Bone marrow (tissue), 2 donors: ENCODE data around the gene HOTAIR.
A peak's percentile ranks its signal among the peaks of the same experiment; 100 is the strongest.

ENCODE experiments used
- DNase-seq, 2 donors: peaks; one replicate each; lab custom pipeline; 2025; lab: John Stamatoyannopoulos, UW

The HOTAIR gene

DNA sequence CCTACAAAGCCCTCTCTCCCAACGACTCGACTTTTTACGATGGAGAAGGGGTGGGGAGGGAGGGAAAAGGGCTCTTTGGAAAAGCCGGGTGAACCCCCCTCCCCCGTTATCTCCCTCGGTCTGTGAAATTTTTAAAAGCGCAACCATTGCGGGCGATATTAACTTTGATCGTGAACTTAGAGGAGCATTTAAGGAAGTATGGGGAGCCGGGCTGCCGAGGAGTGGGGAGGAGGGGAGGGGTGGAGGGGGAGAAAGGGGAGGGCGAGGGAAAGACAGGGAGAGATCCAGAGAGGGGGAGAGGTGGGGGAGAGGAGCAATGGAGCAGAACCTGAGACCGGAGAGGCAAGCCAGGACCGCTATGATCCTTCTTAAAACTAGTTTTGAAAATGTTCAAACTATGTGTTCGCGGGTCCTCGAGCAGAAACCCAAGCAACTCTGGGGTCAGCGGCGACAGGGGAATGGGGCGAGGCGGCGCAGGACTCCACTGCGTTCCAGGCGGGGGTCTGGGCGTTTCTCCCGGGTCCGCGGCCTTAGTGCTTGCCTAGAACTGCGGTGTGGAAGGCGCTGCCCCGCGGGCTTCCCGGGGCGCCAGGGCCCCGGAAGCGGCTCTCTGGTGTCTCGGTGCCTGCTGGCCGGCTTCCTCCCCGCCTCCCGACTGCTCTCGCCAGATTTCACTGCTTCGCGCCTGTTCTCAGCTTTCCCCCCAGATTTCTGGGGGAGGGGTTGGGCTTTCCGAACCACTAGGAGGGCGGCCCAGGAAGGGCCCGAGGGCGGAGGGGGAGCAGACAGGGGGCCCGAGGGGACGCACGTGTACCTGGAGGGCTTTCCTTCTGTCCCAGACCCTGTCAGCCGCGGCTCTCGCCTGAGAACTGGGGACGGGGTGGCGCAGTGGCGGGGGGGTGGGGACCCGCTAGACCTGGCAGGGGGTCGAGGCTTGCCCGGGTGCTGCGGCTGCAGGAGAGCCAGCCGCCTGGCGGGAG, at the start of gene HOTAIR:
Gene HOTAIR (minus strand): TSS at position 871 of the 980 bp plus-strand sequence.
- DNase-seq: peak in 1 of 2 donors; percentile 41

DNA sequence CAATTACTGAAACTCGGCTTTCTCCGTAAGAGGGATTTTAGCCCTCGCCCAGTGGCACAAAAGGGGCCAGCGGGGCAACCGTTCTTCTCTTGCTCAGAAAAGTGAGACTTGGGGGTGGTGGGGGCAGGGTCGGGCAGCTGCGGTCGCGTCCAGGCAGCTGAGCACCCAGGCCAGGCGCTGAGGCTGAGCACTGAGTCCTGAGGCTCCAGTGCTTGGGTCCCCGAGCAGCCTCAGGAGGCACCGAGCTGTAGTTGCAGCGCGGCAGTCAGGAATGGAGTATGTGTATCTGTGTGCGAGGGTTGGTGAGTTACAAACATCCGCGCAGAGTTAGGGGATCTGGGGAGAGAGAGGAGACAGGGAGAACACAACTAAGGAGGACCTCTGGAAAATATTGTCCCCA, 49.4 kb upstream of the HOTAIR start:
- no peak for DNase-seq

DNA sequence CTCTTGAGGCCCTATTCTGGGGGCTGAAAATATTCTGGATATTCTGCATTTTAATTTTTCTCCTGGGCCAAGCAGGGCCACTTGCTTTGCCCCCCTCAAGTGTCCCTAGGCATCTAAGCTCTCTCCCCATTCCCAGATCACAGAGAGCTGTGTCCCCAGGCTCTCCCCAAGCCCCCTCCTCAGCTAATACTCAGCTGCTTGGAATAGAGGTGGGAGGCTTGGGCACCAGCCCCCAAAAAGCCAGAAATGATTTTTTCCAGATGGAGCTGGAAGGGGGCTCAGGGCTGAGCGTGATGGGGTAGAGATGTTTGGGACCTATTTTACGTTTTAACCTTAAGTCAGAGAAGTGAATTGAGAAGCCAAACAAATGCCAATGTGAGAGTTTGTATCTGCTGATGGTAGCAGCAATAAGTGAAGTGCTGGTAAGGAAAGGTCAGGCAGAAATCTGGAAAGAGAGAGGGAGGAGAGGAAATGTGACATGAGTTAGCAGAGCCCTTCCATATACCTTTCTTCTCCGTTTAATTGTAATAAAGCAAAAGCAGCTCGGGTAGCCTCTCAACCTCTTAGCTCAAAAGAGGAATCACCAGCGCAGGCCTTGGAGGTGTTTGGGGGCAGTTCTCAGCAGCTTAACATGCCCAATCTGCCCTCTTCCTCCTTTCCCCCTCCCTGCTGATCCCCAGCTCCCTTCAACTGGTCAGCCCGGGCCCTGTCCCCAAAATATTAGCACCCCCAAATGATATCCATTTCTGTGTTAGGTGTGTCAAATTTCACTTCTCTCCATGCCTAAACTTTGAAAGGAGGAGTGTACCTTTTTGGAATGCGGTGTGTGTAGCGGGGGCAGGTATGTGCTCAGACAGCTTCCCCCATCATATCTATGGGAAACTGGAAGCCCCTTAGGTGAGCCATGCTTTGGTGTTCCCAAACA, 48.5 kb upstream of the HOTAIR start:
- DNase-seq: no peak

DNA sequence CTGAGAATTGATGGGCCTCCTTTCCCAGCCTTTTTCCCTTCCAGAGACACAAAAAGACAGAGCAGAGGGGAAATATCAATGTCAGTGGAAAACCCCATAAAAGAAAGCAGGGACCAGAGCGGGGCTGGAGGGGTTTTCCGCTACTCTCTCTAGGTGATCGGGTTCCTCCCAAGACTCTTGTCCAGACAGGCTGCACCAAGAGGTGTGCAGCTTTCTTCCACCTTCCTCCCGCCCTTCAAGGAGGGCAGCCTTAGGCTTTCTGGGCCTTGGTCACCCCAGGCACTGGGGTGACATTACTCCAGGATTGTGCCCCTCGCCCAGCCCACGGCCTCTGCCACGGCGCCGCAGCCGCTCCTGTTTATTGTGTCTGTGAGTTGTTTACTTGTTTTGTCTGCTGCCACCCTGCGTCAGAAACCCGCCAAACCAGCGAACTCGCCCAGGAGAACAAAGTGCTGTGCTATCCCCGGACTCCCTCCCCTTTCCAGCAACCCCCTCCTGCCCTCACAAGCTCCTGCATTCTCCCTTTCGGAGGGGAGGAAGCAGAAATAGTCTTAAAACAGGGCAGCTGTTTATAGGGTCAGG, 46.8 kb upstream of the HOTAIR start:
- no peak for DNase-seq

DNA sequence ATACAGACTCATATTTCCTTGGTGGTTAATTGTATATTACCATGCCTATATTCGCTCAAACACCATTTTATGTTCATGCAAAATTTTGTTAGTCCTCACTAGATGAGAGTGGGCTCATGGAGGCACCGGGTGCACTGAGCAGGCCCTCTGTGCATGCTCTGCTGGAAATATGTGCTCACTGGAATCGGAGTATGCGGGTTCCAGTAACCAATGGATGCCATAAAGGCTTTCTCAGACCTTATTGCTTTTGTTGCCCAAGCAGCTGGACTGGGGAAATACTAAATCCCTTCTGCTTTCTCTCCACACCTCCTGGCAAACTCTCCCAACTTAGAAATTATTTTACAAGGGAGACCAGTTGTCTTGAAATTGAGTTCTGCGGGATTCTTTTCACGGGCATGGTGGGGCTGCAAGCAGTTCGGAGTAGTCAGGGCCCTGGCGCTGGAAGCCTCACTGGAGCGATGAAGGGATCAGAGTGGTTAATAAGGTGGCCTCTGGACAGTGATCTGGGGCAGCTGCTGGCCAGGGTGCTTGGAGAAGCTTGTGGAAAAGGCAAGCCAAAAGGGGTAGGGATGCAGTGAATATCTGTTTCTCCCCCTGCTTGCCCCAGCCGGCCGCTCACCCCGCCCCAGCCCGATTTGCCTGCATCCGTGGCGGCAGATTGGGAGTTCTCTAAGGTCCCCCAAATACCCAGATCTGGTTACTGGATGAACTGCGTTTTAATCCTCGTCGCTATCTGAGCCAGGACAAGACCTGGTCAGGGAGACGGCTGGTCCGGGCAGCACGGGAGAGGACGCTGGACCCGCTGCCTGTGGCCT, 46.0 kb upstream of the HOTAIR start:
- DNase-seq: no peak

DNA sequence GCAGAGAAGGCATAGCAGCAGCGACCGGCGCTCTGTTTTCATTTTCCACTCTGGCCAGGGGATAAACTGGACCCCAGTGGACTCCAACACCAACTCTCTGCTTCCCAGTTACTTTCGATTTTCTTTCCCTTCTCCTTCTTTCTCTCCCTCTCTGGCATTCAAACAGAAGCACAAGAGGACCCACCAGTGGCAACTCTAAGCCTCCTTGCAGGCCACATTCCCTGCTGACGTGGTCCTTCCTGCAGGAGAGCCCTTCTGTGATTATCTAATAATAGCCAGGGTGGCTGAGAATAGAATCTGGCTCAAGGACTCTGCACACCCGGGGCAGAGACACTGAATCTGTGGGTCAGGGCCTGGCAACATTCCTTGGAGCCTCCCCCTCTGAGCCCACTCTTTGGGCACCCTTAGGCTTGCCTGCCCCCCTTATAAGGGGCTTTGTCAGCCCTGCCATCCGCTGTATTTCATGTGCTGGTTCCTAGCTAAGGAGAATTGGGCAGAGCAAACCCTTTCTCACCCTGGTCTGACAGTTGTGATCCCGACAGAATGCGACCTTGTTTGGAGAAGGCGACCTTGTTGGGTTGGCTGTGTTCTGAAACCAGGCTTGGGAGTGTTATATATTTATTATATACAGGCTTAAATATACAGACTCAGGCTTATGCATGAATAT, 45.3 kb upstream of the HOTAIR start:
- no peak for DNase-seq

DNA sequence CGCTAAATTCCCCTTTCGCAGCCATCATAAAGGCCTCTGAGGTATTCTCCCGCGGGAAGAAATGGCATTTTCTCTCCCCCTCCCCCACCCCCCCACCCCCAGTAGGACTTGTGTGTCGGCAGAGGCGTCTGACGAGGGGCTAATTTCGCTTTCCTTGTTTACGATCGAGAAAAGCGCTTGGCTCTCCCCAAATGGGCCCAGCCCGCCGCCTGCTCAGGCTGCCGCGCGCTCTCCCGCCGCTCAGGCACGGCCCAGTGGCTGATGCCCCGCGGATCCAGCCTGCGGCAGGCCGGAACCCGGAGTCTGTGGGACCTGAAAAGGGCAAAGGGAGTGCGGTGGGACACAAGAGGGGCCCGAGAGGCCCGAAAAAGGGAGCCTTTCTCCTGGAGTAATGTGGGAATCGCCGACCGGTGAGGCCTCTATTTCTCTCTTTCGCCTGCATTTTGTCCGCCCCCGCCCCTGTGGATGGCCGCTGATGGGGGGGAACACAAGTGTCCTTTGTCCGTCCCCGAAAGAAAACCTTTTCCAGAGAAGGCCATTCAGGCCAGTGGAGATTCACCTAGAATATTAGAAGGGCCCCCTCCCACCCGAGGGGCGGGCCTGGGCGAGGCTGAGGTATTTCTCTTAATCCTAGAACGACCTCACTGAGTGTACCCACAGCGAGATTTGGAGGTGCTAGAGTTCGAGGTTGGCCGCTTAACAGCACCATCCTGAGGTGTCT, 44.5 kb upstream of the HOTAIR start:
- DNase-seq: no peak

DNA sequence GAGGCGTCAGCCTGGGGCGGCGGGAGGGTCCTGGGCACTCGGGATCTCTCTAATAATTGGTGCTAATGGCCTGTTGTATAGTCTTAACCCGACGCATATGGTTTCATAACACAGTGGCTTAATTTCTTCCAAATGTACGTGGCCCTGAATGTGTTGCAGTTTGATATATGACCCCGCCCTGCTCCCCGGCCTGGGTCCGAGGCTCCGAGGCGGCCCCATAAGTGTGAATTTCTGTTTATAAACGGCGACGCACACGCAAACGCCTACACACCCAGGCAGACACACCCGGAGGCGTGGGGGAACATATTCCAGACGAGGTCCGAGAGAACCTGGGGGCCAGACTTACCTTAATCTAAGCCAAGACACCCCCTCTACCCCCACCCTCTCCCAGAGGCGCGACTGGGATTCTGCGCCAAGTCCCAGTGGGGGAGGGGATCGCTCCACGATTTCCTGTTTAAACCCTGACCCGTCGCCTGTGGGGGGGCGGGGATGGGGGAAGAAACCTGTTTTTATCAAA, 43.8 kb upstream of the HOTAIR start:
- DNase-seq: no peak

DNA sequence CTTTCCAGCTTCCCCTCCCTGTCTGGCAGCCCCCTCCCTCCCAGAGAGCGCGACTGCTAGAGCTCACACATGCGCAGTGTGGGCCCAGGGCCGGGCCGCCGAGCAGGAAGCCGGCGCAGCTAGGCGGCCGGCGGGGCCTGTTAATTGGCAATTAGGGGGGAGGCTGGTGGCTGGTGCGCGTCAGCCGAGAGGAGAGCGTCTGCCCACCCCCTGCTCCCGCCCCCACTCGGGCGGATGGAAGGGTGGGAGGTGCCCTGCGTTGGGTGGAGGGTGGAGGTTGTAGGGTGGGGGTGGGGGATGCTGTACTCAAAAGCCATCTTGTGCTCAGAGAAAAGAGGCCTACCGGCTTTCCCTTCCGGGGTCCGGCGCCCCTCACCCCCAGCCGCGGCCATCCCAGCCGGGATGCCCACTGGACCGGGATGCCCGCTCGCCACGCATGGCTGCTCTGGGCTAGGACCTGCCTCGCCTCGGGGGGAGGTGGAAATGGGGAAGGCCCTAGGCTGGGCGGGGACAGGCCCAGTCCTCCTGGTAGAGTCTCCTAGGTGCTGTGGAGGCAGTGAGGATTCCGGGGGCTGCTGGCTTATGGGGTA, 43.2 kb upstream of the HOTAIR start:
- no peak for DNase-seq

DNA sequence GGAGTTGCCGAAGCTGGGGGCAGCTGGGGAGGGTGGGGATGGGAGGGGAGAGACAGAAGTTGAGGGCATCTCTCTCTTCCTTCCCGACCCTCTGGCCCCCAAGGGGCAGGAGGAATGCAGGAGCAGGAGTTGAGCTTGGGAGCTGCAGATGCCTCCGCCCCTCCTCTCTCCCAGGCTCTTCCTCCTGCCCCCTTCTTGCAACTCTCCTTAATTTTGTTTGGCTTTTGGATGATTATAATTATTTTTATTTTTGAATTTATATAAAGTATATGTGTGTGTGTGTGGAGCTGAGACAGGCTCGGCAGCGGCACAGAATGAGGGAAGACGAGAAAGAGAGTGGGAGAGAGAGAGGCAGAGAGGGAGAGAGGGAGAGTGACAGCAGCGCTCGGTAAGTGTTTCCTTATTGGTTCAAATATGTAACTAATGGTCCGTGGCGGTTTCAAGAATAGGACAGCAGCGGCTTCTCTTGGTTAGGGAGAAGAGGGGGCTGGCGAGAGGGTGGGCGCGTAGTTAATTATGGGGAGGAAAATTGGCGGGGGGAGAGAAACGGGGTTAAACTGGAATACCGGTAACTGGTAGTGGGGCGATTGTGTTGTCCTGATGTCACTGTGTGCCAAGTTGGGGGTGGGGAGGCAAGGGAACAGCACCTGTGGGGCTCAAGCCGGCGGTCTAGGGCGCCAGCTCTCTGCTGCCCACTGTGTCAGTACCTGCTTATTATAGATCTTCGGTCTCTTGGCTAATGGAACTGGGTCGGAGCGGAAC, 42.5 kb upstream of the HOTAIR start:
- DNase-seq: no peak

DNA sequence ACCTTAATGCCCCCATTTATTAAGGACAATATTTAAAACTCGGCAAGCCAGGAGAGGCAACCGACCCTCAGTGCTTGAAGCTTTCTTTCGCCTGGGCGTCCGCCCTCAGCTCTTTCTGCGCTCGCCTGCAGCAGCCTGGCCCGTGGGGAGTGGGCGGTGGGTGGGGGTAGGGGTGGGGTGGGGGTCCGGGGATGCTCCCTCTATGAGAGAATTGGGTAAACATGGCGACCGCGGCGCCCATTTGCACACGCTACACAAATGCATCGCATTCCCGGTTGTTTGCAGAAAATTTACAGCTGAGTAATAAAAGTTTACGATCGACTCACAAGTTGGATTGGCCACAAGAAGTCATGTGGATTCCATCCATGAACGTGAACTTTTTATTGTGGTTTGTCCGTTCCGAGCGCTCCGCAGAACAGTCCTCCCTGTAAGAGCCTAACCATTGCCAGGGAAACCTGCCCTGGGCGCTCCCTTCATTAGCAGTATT, 41.8 kb upstream of the HOTAIR start:
- no peak for DNase-seq

DNA sequence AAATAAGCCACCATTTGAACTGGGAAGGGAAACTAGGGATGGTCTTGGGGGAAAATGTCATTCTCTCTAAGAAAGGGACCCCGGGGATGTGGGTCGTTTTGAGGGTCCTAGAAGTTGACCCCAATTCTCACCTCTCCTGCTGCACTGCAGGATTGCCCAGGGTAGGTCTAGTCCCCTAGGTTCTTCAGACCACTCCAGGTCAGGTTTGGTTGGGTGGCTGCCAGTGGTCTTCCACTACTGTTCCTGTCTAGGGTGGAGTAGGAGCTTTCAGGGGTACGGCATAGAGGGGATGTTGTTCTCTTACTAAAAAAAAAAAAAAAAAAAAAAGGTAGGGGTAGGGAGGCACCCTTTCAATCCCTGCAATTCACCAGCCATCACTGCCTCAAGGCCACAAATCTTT, 41.3 kb upstream of the HOTAIR start:
- no peak for DNase-seq

DNA sequence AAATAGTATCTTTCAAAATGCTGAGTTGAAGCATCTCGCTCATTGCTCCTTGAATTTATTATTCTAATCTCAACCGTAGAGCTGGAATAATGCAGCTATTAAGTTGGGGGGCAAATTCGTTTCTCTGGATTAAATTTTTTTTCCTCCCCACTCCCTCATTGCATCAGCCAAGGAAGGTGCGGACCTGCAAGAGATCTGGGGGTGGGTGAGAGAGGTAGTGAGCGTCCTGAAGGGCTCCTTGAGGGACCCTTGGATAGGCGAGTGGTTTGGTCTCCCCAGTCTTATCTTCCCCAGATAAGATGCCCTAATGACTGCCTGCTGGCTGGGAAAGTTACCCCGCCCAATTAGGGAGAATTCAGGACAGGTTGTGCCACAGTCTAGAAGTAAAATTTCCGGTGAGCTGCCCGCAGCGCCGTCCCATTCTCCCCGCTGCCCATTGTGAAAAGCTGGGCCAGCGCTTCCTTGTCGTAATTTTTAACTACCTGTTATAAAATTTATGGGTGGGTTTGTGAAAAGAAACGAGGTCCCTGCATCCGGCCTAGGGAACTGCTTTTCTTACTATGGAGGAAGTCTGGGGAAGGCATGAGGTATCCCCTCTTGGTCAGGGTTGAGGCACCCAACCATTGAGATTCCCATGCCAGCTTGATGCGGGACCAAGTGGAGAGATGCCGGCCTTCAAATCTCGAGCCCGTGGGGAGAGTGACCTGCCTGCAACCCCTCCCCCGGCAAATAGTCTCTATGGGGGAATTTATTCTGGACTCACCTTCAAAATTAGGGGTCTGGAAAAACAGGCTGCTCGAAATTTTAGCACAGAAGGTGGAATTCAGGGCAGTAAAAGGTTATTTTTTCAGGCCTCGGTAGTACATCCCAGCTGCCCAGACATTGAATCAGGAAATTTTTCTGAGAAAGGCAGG, 40.5 kb upstream of the HOTAIR start:
- DNase-seq: no peak

DNA sequence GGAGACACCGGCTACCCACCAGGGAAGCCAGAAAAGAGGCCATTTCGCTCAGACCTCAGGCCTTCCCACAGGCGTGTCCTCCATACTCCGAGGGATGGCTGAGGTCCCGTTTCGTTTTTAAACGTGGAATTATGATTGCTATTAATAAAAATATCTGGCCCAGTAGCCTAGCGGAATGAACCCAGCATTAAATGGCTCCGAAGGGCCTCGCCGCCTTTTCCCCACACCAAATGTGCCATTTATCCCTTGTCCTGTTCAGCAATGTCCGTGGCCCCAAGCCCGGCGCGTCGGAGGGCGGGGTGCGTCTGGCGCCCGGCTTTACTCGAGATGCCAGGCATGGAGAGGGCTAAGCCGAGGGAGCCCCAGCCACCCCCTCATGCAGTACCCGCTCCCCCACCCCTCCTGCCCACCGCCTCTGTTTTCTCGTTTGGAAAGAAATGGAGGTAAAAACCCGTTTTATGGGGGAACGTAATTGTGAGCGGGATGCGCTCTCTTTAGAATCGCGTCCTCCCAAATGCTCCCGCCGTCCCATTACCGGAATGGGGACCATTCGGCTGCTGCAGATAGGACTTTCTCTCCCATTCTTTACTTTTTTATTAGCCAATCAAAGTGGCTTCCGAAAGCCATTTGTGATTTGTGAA, 39.7 kb upstream of the HOTAIR start:
- no peak for DNase-seq

DNA sequence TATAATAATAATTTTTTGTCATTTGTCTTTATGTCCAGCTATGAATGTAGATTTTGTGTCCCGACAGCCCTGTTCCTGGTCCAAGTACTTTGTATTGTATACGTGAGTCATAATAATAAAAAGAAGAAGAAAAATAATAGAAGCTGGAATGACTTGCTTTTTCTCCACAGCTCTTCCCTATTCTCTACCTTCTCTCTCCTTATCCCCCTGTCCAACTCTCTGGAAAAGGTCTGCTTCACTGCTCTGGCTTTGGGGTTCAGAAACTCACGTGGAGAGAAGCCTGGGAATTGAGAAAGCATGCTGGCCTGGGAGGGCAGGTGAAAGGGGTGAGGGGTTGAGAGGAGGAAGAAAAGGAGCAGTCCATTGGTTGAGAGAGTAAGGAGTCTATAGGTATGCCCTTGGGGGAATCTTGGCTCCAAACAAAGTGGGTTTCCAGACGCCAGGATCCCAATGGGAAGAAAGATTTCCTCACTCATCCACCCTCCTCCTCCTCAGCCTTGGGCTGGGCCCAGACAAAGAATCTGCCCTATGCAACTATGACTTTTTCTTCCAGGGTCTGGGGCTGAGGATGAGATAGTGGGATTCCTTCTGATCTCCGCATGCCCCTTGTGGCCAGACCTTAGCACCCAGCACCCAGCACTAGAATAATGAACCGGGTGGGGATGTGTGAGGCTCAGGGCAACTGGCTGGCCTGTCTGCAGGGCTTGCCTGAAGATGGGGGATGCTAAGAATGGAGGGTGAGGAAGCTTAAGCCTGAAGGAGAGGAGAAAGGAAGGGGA, 38.1 kb upstream of the HOTAIR start:
- DNase-seq: no peak
